WTC11 (cell line): ENCODE results near the gene FANCC.

Source experiments
- NR3C1 ChIP-seq: sonication (generic); formaldehyde crosslinking; conservative IDR thresholded peaks from 2 replicates; pipeline ENCODE4 v1.8.1; 2023; ENCODE audit warnings: low read depth, mild to moderate bottlenecking, missing genetic modification reagents
- TF ChIP-seq, protein P1 (sequence below): fragments of 250-450 bp; sonication (Bioruptor Pico); IDR thresholded peaks from 2 replicates; pipeline ENCODE4 v1.9.0; 2021; ENCODE audit warnings: mild to moderate bottlenecking

- no peak for TF ChIP-seq NR3C1 (CRISPR knock-in tag)
- TF ChIP-seq, protein P1, sequence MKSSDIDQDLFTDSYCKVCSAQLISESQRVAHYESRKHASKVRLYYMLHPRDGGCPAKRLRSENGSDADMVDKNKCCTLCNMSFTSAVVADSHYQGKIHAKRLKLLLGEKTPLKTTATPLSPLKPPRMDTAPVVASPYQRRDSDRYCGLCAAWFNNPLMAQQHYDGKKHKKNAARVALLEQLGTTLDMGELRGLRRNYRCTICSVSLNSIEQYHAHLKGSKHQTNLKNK (CRISPR knock-in tag), result no peak
Observed at GRCh38 chr9:95073042-95073607, 244.4 kb downstream of the FANCC start.
